Measurements from ENCODE around the gene KCTD11. TPM values are rescaled to one million over a fixed set of nuclear protein-coding genes. Genes with fewer than 3 reads are reported as not detected.

KCTD11 gene
- total RNA-seq, 2 donors from 2014 or later: 8.8 to 10.0 TPM

DNA sequence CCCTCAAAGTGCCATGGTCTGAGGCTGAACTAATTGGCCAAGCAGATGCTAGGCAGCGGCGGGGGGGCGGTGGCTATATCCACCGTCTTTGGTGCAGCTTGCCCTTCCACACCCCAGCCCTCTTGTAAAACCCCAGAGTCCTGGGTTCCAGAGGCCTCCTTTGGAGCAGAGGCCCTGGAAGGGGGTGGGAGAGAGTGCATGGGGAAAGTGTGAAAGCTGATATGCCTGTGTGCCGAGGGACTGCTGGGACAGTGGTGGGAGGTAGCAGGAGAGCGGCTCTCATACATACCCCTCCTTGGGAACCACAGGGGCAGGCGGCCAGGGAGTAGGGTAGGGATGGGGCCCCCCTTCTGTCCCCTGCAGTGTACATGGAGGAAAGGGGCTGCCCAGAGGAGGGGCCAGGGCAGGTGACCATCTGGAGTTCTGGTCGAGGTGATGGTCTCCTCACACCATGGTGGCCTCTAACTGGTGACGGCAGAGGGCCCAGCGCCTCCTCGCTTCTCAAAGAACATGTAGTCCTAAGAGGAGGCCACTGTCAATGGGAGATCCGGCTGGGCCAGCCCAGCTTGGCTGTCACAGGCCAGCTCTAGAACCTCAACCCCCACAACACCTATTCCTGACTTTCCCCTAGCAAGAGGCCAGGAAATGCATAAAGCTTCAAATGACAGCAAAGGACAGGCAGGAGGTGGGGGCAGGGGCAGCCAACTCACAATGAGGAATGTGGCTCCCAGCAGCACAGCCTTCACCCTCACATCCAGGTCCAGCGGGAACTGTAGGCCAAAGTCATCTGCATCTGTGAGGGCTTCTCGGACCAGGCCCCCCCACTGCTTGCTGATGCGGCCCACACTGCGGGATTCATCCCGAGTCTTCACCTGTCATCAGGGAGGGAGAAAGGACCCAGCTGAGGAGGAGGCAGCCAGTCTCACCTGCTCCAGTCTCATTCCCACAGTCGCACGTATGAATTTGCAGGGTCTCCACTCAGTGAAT, 38.3 kb downstream of the KCTD11 start:
- intact Hi-C loops (cut with DNase I): loop anchor here in 1 of 2 donors (1.0 kb wide), 1 partner anchor 12 kb away; no protein-coding TSS in a partner anchor
- no peak for DNase-seq (ENCODE audit: low spot score)

DNA sequence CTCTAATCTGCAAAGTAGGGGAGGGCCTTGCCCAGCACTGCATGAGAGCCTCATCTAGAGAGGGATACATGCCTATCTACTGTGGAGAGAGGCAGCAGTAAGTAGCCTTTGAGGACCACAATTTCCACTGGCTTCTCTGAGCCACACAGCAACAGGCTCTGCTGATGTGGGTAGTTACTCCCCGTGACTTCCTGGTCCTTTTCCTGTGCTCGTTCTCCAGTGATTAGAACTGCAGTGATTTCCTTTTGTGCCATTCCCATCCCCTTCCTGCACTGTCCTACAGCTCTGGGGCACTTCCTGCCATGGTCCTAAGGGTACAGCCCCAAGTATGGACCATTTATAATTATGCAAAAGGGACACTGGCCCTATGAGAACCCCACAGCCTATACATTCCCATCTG, 39.3 kb downstream of the KCTD11 start:
- intact Hi-C loops (cut with DNase I): no loop called here

GRCh38 chr17:7392696-7393612, 41.0 kb downstream of the KCTD11 start:
- intact Hi-C loops (cut with DNase I): no loop called here
- no peak for DNase-seq (ENCODE audit: low spot score)

More for the DNA sequence above, 39.3 kb downstream of the KCTD11 start:
- no peak for DNase-seq (ENCODE audit: low spot score)

- no peak for DNase-seq (ENCODE audit: low spot score)
- intact Hi-C loops (cut with DNase I): no loop called here
Observed at GRCh38 chr17:7393613-7394451, 41.9 kb downstream of the KCTD11 start.

- DNase-seq (ENCODE audit: low spot score): peak; percentile 96
- intact Hi-C loops (cut with DNase I): loop anchor here in 1 of 2 donors (5.0 kb wide), 1 partner anchor 908 kb away; no protein-coding TSS in a partner anchor
Observed at GRCh38 chr17:7394452-7395191, 42.7 kb downstream of the KCTD11 start, which contains the start of gene PLSCR3. Gene PLSCR3 (minus strand): TSS chr17:7394525. CDS start chr17:7394110, 415 bp downstream.

DNA sequence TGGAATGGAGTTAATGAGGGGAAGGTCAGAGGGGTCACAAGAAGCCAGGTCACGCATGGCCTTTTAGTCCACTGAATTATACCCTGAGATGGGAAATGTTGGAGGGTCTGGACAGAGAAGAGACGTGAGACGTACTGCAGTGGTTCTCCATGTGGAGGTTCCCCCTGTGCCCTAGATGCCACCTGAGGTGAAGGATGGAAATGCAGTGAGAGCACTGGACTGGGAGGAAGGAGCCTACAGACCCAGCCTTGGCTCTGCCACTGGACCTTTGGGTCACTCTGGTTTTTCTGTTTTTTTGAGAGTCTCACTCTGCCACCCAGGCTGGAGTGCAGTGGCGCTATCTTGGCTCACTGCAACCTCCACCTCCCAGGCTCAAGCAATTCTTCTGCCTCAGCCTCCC, 44.2 kb downstream of the KCTD11 start:
- intact Hi-C loops (cut with DNase I): loop anchor here in 1 of 2 donors (5.0 kb wide), 1 partner anchor 906 kb away; no protein-coding TSS in a partner anchor
- no peak for DNase-seq (ENCODE audit: low spot score)

DNA sequence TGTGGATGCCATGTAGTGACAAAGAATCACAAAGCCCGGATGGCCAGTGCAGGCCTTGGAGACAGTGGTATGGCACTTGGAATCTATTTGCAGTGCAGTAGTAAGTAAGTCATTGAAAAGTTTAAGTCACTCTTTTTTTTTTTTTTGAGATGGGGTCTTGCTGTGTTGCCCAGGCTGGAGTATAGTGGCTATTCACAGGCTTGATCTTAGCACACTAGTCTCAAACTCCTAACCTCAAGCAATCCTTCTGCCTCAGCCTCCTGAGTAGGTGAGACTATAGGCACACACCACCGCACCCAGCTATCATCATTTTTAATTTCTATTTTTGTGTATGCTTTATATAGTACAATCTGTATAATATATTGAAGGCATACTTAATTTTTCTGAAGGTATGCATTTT, 46.6 kb downstream of the KCTD11 start:
- no peak for DNase-seq (ENCODE audit: low spot score)
- intact Hi-C loops (cut with DNase I): loop anchor here in 1 of 2 donors (5.0 kb wide), 1 partner anchor 904 kb away; no protein-coding TSS in a partner anchor

DNA sequence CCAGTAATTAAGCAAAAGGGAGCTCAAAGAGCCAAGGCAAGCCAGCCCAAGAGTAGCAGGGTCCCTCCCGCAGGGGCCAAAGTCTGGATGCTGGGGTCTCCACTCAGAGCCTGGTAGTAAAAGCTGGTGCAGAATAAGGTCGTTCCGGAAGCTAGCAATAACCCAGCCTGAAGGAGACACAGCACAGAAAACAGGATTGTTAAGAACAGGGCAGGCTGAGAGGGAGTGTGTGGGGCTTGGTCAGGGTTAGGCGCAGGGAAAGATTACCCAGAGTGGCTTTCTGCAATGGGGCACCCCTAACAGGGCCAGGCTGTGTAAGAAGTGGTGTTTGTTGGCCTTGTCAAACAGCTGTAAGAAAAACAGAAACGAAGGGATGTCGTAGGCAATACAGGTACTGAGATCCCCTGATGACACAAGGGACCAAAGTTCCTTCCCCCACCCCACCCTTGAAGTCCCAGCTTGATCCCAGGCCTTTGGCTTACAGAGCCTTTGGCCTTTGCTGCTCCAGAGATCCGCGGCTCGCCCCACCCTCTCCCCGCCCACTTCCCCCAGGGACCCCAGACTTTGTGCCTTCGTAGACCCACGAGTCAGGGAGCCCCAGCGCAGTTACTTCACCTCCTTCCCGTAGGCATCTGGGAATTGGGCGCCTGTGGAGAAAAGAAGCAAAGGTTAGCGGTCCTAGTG, 51.2 kb downstream of the KCTD11 start:
- intact Hi-C loops (cut with DNase I): no loop called here
- no peak for DNase-seq (ENCODE audit: low spot score)

- intact Hi-C loops (cut with DNase I): no loop called here
- DNase-seq (ENCODE audit: low spot score): no peak
Observed at GRCh38 chr17:7403727-7403976, 51.7 kb downstream of the KCTD11 start.

- intact Hi-C loops (cut with DNase I): no loop called here
Observed at GRCh38 chr17:7403977-7404736, 52.2 kb downstream of the KCTD11 start, which contains the start of gene TMEM256. Gene TMEM256 (minus strand): TSS chr17:7404097. CDS start chr17:7404084, 13 bp downstream.

More at GRCh38 chr17:7403977-7404736, 52.2 kb downstream of the KCTD11 start, which contains the start of gene TMEM256:
- DNase-seq (ENCODE audit: low spot score): peak; percentile 99

Other genes starting within 250 kb of the KCTD11 start
- 1 to 10 TPM in 1 of 2 donors, under 1 TPM in 1; 0.90 to 1.3 TPM for gene ASGR2, start 237.3 kb upstream of the KCTD11 start, total RNA-seq
- gene ASGR1, start 172.8 kb upstream of the KCTD11 start, total RNA-seq: 1 to 10 TPM; 1.2 to 2.2 TPM
- gene DLG4, start 132.3 kb upstream of the KCTD11 start, total RNA-seq: 10 to 100 TPM; 20.8 to 21.2 TPM
- gene ACADVL, start 132.2 kb upstream of the KCTD11 start, total RNA-seq: 100 to 1,000 TPM; 444 to 567 TPM
- gene DVL2, start 117.6 kb upstream of the KCTD11 start, total RNA-seq: 10 to 100 TPM; 21.9 to 26.7 TPM
- gene PHF23, start 112.7 kb upstream of the KCTD11 start, total RNA-seq: 10 to 100 TPM; 20.4 to 27.5 TPM
- gene GABARAP, start 109.7 kb upstream of the KCTD11 start, total RNA-seq: 100 to 1,000 TPM; 341 to 405 TPM
- gene CTDNEP1, start 100.4 kb upstream of the KCTD11 start, total RNA-seq: 10 to 100 TPM; 79.5 to 89.2 TPM
- gene ELP5, start 99.9 kb upstream of the KCTD11 start, total RNA-seq: 10 to 100 TPM; 36.5 to 40.0 TPM
- gene CLDN7, start 89.7 kb upstream of the KCTD11 start, total RNA-seq: 1 to 10 TPM; 1.6 to 4.4 TPM
- gene SLC2A4, start 70.4 kb upstream of the KCTD11 start, total RNA-seq: 10 to 100 TPM; 13.5 to 21.3 TPM
- 1 to 10 TPM; 1.7 to 1.8 TPM for gene YBX2, start 57.5 kb upstream of the KCTD11 start, total RNA-seq
- gene EIF5A, start 44.5 kb upstream of the KCTD11 start, total RNA-seq: 100 to 1,000 TPM; 275 to 328 TPM
- gene GPS2, start 36.8 kb upstream of the KCTD11 start, total RNA-seq: 10 to 100 TPM; 47.0 to 47.9 TPM
- gene NEURL4, start 22.8 kb upstream of the KCTD11 start, total RNA-seq: 10 to 100 TPM; 20.0 to 22.8 TPM
- gene ACAP1, start 15.6 kb upstream of the KCTD11 start, total RNA-seq: 10 to 100 TPM; 11.9 to 15.2 TPM
- gene TMEM95, start 3.0 kb downstream of the KCTD11 start, total RNA-seq: not detected
- 1 to 10 TPM; 1.6 to 1.8 TPM for gene TNK1, start 28.9 kb downstream of the KCTD11 start, total RNA-seq
- gene PLSCR3, start 42.4 kb downstream of the KCTD11 start, total RNA-seq: 10 to 100 TPM; 31.8 to 37.6 TPM
- 10 to 100 TPM; 39.3 to 65.5 TPM for gene TMEM256, start 51.9 kb downstream of the KCTD11 start, total RNA-seq
- gene NLGN2, start 55.7 kb downstream of the KCTD11 start, total RNA-seq: 10 to 100 TPM; 31.6 to 34.2 TPM
- not detected for gene SPEM1, start 68.2 kb downstream of the KCTD11 start, total RNA-seq
- not detected for gene SPEM2, start 73.5 kb downstream of the KCTD11 start, total RNA-seq
- gene SPEM3, start 76.7 kb downstream of the KCTD11 start, total RNA-seq: not detected
- gene TMEM102, start 83.3 kb downstream of the KCTD11 start, total RNA-seq: 1 to 10 TPM; 1.8 to 3.0 TPM
- gene FGF11, start 87.3 kb downstream of the KCTD11 start, total RNA-seq: 1 to 10 TPM; 2.7 to 3.8 TPM
- gene CHRNB1, start 92.9 kb downstream of the KCTD11 start, total RNA-seq: 10 to 100 TPM in 1 of 2 donors, 1 to 10 TPM in 1; 7.8 to 10.5 TPM
- 10 to 100 TPM; 67.3 to 67.9 TPM for gene ZBTB4, start 127.5 kb downstream of the KCTD11 start, total RNA-seq
- not detected for gene SLC35G6, start 129.3 kb downstream of the KCTD11 start, total RNA-seq
- gene POLR2A, start 132.2 kb downstream of the KCTD11 start, total RNA-seq: 10 to 100 TPM; 65.5 to 70.0 TPM
- 10 to 100 TPM; 52.0 to 65.1 TPM for gene TNFSF12, start 196.9 kb downstream of the KCTD11 start, total RNA-seq
- gene TNFSF13, start 206.6 kb downstream of the KCTD11 start, total RNA-seq: 10 to 100 TPM; 15.5 to 33.3 TPM
- gene SENP3, start 209.8 kb downstream of the KCTD11 start, total RNA-seq: 10 to 100 TPM; 36.2 to 48.2 TPM
- 100 to 1,000 TPM; 111 to 158 TPM for gene CD68, start 227.5 kb downstream of the KCTD11 start, total RNA-seq
- gene MPDU1, start 231.7 kb downstream of the KCTD11 start, total RNA-seq: 10 to 100 TPM; 24.7 to 31.2 TPM
- gene SOX15, start 237.9 kb downstream of the KCTD11 start, total RNA-seq: 1 to 10 TPM; 2.1 to 2.5 TPM